Left kidney (tissue), 2 donors: ENCODE results near the gene LGALS12. TPM values are rescaled to one million over a fixed set of nuclear protein-coding genes. Genes with fewer than 3 reads are reported as not detected.
"Not testable (repeated sequence)": the region's sequence is repeated elsewhere in the genome, so short reads cannot be mapped to it uniquely, and the experiment has no call there.

Experiments used
- DNase-seq: peaks from one replicate; pipeline ENCODE4 v3.0.0-alpha.2; 2013
- polyA plus RNA-seq: library from polyadenylated mRNA; unstranded; fragments of 120-200 nt; gene quantifications from one replicate; pipeline ENCODE4 v1.2.1, GENCODE V29; 2013; ENCODE audit not compliant: insufficient read length

The LGALS12 gene
- polyA plus RNA-seq, 1 donor = not detected

DNA sequence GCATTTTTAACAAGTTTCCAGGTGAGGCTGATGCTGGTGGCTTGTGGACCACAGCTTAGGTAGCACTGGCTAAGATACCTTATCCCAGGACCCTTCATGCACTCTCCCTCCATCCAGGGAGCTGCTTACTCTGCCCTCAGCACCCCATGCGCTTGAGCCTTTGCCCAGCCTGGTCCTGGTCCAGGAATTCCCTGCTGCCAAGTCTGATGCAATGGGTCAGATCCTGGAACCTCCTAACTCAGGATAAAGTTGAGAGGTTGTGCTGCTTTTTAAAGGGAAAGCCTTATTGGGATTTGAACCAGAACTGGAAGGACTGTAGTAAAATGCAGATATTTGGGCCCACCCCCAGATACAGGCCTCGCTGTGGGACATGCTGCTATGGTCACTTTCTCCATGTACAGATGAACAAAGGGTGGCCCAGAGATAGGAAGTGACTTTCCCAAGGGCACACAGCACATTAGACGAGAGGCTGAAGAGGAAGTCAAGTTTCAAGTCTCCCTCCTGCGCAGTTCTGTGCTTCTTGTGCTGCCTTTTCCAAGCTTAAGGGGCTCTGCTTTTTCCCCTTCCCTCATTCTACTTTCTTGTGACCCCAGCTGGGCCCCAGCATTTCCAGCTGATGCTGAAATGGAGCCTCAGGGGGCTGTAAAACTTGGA, 824 bp upstream of the LGALS12 start:
- DNase-seq = no peak

DNA sequence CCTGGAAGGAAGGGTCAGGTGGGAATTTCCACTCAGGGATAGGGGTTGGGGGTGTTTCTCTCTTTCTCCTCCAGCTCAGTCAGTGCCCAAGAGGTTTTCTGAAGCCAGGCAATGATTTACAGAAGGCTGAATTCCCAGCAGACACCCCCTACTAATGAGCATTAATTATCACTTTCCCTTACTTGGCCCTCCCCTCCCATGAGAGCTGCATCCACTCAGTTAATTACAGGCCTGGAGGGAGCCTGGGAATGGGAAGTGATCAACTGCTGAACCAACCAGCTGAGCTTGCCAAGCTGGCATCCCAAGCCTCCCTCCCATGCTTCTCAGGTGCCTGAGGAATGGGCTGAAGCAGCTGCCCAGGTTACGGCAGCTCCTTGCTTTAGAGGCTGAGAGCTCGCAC, 992 bp downstream of the LGALS12 start:
- DNase-seq = no peak

DNA sequence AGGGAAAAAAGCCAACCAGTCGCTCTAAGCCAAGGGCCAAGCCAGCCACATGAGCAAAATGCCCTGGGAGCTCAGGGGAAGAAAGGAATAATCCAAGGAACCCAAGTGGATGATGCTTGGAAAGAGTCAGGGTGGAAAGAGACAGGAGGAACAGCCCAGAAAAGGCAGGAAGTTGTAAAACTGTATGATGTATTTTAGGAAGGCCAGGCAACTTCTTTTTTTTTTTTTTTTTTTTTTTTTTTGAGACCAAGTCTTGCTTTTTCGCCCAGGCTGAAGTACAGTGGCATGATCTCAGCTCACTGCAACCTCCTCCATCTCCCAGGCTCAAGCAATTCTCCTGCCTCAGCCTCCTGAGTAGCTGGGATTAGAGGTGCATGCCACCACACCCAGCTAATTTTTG, 1.6 kb downstream of the LGALS12 start:
- DNase-seq = no peak

DNA sequence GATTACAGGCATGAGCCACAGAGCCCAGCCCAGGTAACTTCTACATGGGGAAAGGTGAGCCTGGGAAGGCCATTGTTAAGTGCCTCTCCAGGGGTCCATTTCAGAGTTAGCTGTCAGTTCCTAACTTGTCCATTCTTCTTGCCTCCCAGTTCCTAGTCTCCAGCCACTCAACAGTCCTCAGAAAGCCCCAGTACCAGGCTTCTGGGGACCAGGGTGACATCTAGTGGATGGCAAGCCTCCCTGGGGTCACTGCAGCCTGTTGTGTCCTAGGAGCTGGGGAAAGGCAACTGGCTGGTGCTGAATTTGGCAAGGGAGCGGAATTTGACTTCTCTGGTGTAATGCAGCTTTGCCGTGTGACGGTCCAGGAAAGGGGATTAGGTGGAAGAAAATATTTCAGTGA, 2.1 kb downstream of the LGALS12 start:
- DNase-seq = no peak

DNA sequence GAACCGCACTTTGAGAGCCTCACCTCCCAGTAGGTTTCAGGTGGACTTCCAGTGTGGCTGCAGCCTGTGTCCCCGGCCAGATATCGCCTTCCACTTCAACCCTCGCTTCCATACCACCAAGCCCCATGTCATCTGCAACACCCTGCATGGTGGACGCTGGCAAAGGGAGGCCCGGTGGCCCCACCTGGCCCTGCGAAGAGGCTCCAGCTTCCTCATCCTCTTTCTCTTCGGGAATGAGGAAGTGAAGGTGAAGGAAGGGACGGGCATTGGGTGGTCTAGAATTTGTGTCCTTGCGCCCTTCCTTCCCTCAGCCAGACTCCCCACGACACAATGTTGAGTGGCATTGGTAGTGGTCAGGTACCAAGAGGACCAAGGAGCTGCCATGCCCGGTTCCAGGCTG, 2.9 kb downstream of the LGALS12 start:
- no peak for DNase-seq

DNA sequence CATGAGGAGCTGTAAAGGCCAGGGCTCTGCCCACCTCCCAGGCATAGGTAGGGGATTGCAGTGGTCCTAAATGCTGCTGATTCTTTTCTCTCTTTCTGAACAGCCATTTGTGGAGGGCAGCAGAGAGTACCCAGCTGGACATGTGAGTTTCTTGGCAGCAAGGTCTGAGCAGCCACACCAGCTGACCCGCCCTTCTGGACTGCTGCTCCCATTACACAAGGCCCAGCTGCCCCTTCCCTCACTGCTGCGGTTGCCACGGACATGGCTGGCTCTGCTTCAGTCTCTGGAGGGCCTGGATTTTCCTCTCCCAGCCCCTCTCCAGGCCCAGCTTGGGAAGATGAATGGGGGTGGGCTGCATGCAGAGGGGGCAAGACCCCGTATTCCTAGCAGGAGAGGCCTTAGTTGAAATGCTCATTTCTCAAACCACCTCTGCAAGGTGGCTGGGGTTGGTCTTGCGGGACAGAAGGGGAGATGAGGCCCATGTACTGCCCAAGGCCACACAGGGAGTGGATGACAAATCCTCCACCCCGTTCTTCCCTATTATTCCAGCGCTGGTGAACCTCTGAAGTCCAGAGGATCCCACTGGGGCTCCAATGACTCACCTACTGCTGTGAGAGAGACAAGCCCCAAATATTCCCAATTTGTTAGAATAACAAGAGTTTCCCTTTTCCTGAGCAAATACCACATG, 4.6 kb downstream of the LGALS12 start:
- no peak for DNase-seq

DNA sequence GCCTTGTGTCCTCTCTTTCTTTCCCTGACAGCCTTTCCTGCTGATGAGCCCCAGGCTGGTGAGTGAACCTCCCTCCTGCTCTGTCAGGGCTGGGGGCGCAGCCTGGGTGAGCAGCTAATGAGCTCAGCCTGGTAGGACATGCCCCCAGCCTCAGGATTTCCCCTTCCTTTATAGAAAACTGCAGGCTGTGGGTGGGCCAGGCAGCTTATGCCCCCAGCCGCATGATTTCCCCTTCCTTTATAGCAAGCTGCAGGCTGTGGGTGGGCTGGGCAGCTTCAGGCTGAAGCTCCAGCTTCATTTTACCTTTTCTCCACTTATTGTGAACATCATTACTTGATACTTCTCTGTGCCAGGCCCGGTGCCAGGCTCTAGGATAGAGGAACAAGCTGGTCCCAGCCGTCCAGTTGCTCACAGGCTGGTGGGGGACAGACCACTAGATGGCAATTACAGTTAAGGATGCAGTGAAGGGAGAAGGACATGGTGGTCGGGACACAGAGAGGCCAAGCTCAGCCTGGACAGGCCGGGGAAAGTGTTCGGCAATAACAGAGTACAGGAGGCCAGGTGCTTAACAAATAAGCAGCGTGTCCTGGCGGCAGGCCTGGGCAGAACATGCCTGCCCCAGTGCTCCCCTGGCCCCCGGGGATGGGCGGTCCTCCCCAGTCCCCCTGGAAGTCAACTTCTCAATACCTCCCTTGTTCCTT, 5.3 kb downstream of the LGALS12 start:
- no peak for DNase-seq

DNA sequence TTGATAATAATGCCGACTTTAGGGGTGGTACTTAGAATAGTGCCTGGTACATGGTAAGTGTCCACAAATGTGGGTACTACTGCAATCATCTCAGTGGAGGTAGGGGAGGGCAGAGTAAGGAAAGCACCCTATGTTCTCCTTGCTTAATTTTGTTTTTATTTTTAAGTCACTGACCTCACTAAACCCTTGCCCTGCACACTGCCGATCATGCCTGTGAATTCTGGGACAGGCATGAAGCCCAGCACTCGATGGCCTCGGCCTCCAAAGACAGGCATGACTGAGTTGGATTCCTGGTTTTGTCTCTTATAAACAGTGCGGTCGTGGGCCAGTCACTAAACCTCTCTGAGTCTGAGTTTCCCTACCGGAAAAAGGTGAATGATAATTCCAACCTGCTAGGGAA, 6.9 kb downstream of the LGALS12 start:
- DNase-seq = no peak

DNA sequence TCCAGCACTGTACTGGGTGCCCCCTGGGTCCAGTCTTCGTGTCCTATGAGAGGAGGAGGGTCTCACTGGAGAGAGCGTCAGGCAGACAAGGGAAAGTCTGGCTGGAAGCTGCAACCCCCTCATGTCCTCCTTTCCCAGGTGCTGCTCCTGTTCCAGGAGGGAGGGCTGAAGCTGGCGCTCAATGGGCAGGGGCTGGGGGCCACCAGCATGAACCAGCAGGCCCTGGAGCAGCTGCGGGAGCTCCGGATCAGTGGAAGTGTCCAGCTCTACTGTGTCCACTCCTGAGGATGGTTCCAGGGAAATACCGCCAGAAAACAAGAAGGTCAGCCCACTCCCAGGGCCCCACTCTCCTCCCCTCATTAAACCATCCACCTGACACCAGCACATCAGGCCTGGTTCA, 10.2 kb downstream of the LGALS12 start:
- DNase-seq = no peak

DNA sequence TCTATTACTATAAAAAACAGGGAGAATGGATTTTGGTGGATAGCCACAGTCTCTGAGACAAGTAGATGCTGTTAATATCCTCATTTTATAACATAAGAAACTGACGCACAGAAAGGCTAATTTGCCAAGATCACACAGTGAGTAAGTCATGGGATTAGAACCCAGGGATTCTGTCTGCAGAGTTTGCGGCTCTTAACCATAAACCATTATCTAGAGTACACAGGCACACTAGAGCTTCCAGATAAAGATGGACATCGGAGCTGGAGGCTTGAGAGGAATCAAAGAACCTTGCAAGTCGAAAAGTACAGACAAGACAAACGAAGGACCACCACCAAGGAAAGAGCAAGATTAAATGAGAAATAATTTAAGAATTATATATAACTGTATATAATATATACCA, 11.3 kb downstream of the LGALS12 start:
- no peak for DNase-seq

DNA sequence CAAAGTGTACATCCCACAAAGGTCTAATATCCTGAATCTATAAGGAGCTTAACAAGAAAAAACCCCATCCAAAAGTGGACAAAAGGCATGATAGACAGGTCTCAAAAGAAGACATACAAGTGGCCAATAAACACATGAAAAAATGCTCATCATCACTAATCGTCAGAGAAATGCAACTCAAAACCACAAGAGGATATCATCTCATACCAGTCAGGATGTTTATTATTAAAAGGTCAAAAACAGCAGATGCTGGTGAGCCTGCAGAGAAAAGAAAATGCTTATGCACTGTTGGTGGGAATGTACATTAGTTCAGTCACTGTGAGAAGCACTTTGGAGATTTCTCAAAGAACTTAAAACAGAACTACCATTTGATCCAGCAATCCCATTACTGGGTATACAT, 12.7 kb downstream of the LGALS12 start:
- no peak for DNase-seq

DNA sequence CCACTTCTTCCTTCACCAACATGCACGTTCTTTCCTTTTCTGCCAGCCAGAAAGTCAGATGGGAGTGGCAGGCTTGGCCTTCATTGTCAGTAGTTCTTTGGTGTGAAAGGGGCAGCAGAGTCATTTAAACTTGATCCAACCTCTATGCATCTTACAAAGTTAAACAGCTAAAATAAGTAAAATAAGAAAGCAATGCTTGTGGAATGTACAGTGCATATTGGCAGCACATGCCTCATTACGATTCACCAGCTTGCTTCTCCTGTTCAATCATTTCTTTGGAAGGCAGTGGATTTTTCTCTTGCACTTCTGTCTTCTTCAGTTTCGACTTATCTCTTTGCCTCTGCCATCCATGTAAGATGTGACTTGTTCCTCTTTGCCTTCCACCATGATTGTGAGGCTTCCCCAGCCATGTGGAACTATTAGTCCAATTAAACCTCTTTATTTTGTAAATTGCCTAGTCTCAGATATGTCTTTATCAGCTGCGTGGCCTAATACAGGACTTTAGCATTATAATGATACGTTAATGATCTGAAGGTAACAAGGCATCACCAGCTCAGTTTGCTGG, 14.8 kb downstream of the LGALS12 start:
- no peak for DNase-seq

DNA sequence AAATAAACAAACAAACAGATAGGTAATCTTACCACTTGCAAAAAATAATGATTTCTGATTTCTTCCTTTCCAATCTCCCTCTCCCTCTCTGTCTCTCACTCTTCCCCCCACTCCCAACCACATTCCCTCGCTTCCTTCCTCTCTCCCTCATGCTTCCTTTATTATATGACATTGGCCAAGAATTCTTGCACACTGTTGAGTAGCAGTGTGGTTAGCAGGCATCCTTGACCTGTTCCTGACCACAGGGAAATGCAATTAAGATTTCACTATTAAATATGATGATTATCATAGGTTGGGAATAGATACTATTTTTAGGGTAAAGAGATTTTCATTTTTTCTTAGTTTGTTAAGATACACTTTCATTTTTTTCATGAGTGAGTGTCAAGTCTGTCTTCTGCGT, 16.0 kb downstream of the LGALS12 start:
- no peak for DNase-seq

DNA sequence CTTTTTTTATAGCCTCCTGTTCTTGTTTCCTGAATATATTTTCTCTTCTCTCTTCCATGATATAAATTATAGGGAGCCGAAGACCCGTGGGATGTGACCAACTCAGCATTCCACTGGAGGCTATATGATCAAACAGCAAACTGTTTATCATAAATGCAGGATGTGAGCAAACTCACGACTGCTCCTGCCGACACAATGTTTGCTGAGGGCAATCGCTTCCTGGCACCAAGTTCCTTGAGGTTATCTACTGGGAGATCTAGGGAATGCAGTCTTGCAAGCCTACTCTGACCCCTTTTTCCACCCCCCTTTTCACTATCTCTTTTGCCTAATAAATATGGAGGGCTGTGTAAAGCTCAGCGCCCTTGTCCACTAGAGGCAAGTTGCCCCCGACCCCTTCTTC, 17.3 kb downstream of the LGALS12 start:
- DNase-seq = no peak

DNA sequence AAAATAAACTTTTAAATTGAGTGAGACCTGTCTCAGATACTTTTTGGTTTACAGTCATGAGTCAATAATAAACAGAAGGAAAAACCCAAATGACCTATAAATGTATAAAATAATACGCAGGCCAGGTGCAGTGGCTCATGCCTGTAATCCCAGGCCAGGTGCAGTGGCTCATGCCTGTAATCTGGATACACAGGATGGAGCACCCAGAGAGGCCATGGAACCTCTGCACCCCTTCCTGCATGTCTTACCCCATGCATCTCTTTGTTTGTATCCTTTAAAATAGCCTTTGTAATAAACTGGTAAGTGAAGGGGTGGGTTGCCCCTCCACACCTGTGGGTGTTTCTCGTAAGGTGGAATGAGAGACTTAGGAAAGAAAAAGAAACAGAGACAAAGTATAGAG, 21.8 kb downstream of the LGALS12 start:
- DNase-seq = no peak

DNA sequence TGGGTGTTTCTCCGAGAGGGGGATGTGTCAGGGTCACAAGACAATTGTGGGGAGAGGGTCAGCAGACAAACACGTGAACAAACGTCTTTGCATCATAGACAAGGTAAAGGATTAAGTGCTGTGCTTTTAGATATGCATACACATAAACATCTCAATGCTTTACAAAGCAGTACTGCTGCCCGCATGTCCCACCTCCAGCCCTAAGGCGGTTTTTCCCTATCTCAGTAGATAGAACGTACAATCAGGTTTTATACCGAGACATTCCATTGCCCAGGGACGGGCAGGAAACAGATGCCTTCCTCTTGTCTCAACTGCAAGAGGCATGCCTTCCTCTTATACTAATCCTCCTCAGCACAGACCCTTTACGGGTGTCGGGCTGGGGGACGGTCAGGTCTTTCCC, 22.3 kb downstream of the LGALS12 start:
- not testable (repeated sequence) for DNase-seq

DNA sequence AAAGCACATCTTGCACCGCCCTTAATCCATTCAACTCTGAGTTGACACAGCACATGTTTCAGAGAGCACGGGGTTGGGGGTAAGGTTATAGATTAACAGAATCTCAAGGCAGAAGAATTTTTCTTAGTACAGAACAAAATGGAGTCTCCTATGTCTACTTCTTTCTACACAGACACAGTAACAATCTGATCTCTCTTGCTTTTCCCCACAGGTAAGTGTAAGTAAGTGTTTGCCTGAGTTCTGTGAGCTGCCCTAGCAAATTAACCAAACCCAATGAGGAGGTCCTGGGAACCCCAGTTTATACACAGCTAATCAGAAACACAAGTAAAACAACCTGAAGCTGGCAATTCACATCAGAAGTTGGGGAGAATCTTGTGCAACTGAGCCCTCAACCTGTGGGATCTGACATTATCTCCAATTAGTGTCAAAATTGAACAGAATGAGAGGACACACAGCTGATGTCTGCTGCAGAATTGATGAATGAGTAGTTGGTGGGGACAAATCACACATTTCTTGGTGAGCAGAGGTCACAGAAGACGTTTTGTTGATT, 22.9 kb downstream of the LGALS12 start:
- DNase-seq = not testable (repeated sequence)

DNA sequence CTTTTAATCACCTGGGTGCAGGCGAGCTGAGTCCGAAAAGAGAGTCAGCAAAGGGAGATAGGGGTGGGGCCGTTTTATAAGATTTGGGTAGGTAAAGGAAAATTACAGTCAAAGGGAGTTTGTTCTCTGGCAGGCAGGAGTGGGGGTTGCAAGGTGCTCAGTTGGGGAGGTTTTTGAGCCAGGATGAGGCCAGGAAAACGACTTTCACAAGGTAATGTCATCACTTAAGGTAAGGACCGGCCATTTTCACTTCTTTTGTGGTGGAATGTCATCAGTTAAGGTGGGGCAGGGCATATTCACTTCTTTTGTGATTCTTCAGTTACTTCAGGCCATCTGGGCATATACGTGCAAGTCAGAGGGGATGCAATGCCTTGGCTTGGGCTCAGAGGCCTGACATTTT, 23.5 kb downstream of the LGALS12 start:
- not testable (repeated sequence) for DNase-seq

DNA sequence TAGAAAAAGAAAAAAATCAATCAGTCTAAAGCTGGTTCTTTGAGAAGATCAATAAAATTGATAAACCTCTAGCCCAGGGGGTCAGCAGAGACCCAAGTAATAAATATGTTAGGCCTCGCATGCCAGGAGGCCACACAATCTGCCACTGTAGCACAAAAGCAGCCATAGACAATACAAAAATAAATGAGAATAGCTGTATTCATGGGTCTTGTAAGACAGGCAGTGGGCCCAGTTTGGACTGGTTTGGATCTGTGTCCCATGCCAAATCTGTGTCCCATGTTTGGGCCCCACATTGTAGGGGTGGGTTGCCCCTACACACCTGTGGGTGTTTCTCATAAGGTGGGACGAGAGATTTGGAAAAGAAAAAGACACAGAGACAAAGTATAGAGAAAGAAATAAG, 24.1 kb downstream of the LGALS12 start:
- no peak for DNase-seq

DNA sequence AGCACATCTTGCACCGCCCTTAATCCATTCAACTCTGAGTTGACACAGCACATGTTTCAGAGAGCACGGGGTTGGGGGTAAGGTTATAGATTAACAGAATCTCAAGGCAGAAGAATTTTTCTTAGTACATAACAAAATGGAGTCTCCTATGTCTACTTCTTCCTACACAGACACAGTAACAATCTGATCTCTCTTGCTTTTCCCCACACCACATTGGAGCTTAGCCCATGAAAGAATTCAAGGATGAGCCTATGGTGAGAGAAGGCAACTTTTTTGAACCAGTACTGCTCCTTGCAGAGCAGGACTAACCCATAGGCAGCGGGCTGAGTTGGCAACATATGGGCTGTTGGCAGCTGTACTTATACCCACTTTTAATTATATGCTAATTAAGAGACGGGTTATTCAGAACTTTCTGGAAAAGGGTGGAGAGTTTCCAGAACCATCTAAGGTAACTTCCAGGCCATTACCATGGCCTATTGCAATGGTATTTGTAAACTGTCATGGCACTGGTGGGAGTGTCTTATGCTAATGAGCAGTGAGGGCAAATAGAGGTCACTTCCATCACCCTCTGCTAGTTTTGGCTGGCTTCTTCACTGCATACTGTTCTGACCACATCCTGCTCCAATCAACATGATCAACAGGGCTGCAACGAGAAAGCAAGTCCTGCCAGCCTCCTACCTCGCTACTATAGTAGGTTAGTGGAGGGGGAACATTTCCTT, 25.3 kb downstream of the LGALS12 start:
- not testable (repeated sequence) for DNase-seq

DNA sequence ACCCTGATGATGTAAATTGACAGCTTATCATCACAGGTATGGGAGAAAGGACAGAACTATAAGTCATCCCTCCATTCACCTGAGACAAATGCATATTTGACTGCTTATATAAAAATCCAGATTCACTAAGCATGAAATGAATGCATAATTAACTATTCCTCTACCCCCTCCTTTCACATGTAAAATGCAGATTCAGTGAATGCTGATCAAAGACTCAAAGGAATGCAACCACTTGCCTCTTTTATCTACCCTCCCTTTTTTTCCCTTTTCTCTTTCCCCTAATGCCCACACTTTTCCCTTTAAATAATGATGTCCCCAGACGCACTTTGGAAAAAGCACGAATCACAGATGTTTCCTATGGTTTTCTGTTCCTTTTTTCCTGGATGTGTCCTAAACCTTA, 26.2 kb downstream of the LGALS12 start:
- no peak for DNase-seq

DNA sequence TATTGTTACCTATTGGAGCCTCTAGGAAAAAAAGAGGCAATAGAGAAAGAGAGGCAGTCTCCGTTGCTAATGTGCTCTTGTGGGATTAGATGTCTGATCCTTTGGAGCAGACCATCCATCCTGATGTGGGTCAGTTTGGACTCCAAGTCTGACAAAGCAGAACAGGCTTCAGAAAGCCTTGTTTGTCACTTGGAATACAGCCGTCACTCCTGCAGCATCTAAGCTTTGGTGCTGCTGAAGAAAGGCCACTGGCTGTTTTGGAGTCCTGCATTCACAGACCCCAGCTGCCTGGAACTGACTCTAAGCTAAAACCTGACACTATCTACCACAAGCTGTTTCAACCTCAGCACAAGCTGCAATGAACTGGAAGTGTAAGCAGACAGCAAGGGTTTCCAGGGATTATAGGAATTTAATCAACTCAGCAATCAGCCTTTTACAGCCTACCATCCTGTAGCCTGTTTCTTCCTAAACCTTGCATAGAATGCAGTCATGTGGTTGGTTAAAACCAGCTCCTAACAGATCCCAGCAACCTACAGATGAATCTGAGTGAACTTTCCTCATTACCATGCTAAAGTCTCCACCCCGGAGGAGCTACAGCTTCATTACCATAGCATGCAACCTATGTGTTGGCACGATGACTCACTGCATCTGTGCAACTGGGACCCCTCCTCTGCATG, 27.1 kb downstream of the LGALS12 start:
- DNase-seq = no peak
